PC-3 (cell line): Measurements from ENCODE around the gene TIPARP.

Source experiments
- CTCF ChIP-seq: fragments of 300-600 bp; sonication (generic); conservative IDR thresholded peaks from 2 replicates; pipeline ENCODE4 v1.5.1; 2017; ENCODE audit warnings: antibody characterized with exemption, low read depth, mild to moderate bottlenecking, low read length
- EZH2 ChIP-seq: fragments of 300-600 bp; sonication (generic); IDR thresholded peaks from one replicate; pipeline ENCODE4 v1.6.1; 2017; ENCODE audit warnings: antibody characterized with exemption, mild to moderate bottlenecking, low read length; ENCODE audit not compliant: unreplicated experiment
- EZH2phosphoT487 ChIP-seq: fragments of 300-600 bp; sonication (generic); IDR thresholded peaks from 2 replicates; pipeline ENCODE4 v1.6.1; 2018; ENCODE audit warnings: mild to moderate bottlenecking, antibody characterized with exemption, low read length, borderline replicate concordance

DNA sequence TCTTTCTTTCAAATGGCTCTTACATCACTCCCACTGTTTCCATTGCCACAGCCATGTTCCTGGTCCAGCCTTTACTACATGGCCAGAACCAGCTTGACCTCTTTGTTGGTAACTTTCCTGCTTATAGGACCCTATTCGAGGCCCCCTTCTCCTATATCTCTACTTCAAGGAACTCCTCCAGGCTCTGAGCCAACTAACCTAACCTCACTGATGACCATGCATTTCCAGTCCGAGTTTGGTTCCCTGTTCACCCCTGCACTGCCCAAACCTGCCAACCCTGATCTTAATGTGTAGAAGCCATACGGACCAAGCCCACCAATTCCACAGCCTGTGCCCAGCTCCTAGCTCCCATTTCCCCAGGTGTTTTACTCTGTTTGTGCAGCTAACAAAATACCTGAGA, 38.4 kb upstream of the TIPARP start:
- TF ChIP-seq CTCF = no peak
- TF ChIP-seq EZH2 = no peak
- TF ChIP-seq EZH2phosphoT487 = no peak
